Left lung (tissue), 10 donors: ENCODE measurements around the gene TAP2. TPM values are rescaled to one million over a fixed set of nuclear protein-coding genes. Genes with fewer than 3 reads are reported as not detected.
"Not testable (repeated sequence)": the region's sequence is repeated elsewhere in the genome, so short reads cannot be mapped to it uniquely, and the experiment has no call there.

Experiments used
- ATAC-seq: fragments of 200-7000 bp; cut with Tn5 transposase; one replicate; pipeline ENCODE4 v1.9.1; 2020; ENCODE audit warnings: moderate library complexity
- DNase-seq, 4 donors: peaks; one replicate each; pipeline ENCODE4 v3.0.0-alpha.2; 2013 to 2020
- H3K27ac ChIP-seq, 2 donors: fragments of 200-600 bp; sonication (generic) in 1 of 2; one replicate each; pipeline versions ENCODE4 v1.5.0 to v1.8.0; 2020 to 2021
- H3K27me3 ChIP-seq, 2 donors: fragments of 200-600 bp; sonication (generic) in 1 of 2; one replicate each; pipeline versions ENCODE4 v1.5.0 to v1.8.0; 2020 to 2021
- H3K36me3 ChIP-seq, 2 donors: fragments of 200-600 bp; sonication (generic) in 1 of 2; one replicate each; pipeline versions ENCODE4 v1.5.0 to v1.8.0; 2020 to 2021
- H3K4me1 ChIP-seq, 2 donors: fragments of 200-600 bp; one replicate each; pipeline ENCODE4 v1.8.0; 2021
- H3K4me3 ChIP-seq, 2 donors: fragments of 200-600 bp; sonication (generic) in 1 of 2; one replicate each; pipeline versions ENCODE4 v1.5.0 to v1.8.0; 2020 to 2021; ENCODE audit warnings: mild to moderate bottlenecking in 1 of 2
- H3K9me3 ChIP-seq, 2 donors: fragments of 200-600 bp; sonication (generic) in 1 of 2; one replicate each; pipeline versions ENCODE4 v1.5.0 to v1.8.0; 2020 to 2021
- CTCF ChIP-seq, 2 donors: fragments of 200-600 bp; sonication (generic) in 1 of 2; IDR thresholded peaks; one replicate each; pipeline versions ENCODE4 v1.5.0 to v1.8.0; 2021; ENCODE audit warnings: antibody characterized with exemption in 2 of 2
- intact Hi-C, 2 donors: fragments of 100-400 bp; cut with DNase I; formaldehyde crosslinking; loops; one replicate each; pipeline versions ENCODE4 v1.11.2 to v1.14.2; 2022
- polyA plus RNA-seq, 6 donors: library from polyadenylated mRNA; unstranded; fragments of 120-200 nt; gene quantifications; one replicate each; pipeline ENCODE4 v1.2.1, GENCODE V29; 2013; ENCODE audit not compliant: insufficient read length in 6 of 6
- total RNA-seq, 2 donors: library from RNA; stranded (reverse); fragmentation: NEBNext Ultra II Directional; extraction: Animal tissue kit (Norgen Biotek cat#: 25700); gene quantifications; one replicate each; pipeline ENCODE4 v1.2.1, GENCODE V29; 2021
- donor health status: DM: no; HTN: yes; CAD: no.
- donor health status: DM: no; HTN: no; CAD: no.

The TAP2 gene
- total and polyA plus RNA-seq, 8 donors = 14.3 to 90.0 (median 17.8) TPM

- Histone ChIP-seq H3K4me3 (no peak overlapping the region), H3K36me3 (no peaks in the 10 kb centered on the region), H3K27ac (no peak overlapping the region), H3K9me3 (no peaks in the 10 kb centered on the region), H3K4me1 (no peaks in the 10 kb centered on the region), H3K27me3 (peaks cover 0 to 5% of the 10 kb centered on the region in 2 donors)
- intact Hi-C loops = no loop called here
- DNase-seq = no peak
- ATAC-seq = no peak
- no peak for TF ChIP-seq CTCF (IDR thresholded peaks at IDR 0.05)
Observed at GRCh38 chr6:32807020-32807580, 31.4 kb downstream of the TAP2 start.

DNA sequence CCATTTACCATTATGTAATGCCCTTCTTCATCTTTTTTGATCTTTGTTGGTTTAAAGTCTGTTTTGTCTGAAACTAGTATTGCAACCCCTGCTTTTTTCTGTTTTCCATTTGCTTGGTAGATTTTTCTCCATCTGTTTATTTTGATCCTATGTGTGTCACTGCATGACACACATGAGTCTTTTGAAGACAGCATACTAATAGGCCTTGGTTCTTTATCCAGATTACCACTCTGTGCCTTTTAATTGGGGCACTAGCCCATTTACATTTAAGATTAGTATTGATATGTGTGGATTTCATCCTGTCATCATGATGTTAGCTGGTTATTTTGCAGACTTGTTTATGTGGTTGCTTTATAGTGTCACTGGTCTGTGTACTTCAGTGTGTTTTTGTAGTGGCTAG lies 33.1 kb downstream of the TAP2 start:
- H3K4me1 ChIP-seq, intact Hi-C loops, H3K4me3 ChIP-seq, ATAC-seq, H3K27ac ChIP-seq, H3K9me3 ChIP-seq, DNase-seq, H3K36me3 ChIP-seq: not testable (repeated sequence)
- peaks cover 3 to 21% of the 10 kb centered on the region in 2 donors for H3K27me3 ChIP-seq

- Histone ChIP-seq H3K9me3 (peaks cover 0 to 4% of the 10 kb centered on the region in 2 donors), H3K4me1 (no peaks in the 10 kb centered on the region), H3K27ac (no peak overlapping the region), H3K4me3 (no peak overlapping the region), H3K27me3 (peaks cover 3 to 23% of the 10 kb centered on the region in 2 donors), H3K36me3 (no peaks in the 10 kb centered on the region)
- intact Hi-C loops = no loop called here
- no peak for TF ChIP-seq CTCF (IDR thresholded peaks at IDR 0.05)
- DNase-seq = no peak
- ATAC-seq = no peak
Observed at GRCh38 chr6:32803416-32803815, 35.1 kb downstream of the TAP2 start.

DNA sequence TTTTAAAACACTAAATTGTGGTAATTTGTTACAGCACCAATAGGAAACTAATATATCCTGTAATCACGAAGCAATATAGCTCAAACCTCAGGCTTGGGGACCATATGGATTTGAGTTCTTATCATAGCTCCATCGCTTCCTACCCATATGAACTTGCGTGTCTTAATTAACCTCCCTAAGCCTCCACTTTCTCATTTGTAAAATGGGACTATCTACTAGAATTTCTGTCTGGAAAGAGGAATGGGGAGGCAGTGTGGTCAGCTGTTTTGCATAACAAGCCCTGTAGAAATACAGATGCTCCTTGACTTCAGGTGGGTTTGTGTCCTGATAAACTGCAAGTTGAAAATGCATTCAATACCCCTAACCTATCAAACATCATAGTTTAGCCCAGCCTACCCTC lies 38.8 kb downstream of the TAP2 start:
- Histone ChIP-seq H3K27me3 (peaks cover 3 to 27% of the 10 kb centered on the region in 2 donors), H3K4me1 (peaks cover 0 to 18% of the 10 kb centered on the region in 2 donors), H3K4me3 (no peak overlapping the region), H3K27ac (no peak overlapping the region), H3K36me3 (no peaks in the 10 kb centered on the region), H3K9me3 (peaks cover 0 to 4% of the 10 kb centered on the region in 2 donors)
- intact Hi-C loops = loop anchor here in 1 of 2 donors (5.0 kb wide), 1 partner anchor 382 kb away; no protein-coding TSS in a partner anchor
- no peak for TF ChIP-seq CTCF (IDR thresholded peaks at IDR 0.05)
- ATAC-seq (no peak), DNase-seq (no peak)

DNA sequence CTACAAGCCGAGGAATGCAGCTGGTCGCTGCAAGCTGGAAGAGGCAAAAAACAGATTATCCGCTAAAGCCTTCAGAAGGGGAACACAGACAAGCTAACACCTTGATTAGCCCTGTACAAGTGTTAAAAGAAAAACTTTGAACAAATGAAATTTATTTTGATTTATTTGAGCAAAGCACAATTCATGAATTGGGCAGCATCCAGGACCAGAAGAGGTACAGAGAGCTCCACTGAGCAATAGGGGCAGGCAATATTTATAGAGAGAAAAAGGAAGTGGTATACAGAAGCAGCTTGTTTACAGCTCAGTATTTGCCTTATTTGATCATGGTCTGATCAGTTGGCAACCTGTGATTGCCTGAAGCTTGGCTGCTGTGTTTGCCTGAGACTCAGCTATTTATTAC lies 39.4 kb downstream of the TAP2 start:
- no peak for TF ChIP-seq CTCF (IDR thresholded peaks at IDR 0.05)
- Histone ChIP-seq H3K4me3 (no peak overlapping the region), H3K27me3 (peaks cover 3 to 28% of the 10 kb centered on the region in 2 donors), H3K36me3 (no peaks in the 10 kb centered on the region), H3K4me1 (peaks cover 0 to 19% of the 10 kb centered on the region in 2 donors), H3K27ac (no peak overlapping the region), H3K9me3 (peaks cover 0 to 4% of the 10 kb centered on the region in 2 donors)
- intact Hi-C loops = loop anchor here in 1 of 2 donors (5.0 kb wide), 1 partner anchor 382 kb away; no protein-coding TSS in a partner anchor
- ATAC-seq = no peak
- no peak for DNase-seq
